Lung (tissue), 12 donors: ENCODE measurements around the gene NOP56. TPM values are rescaled to one million over a fixed set of nuclear protein-coding genes. Genes with fewer than 3 reads are reported as not detected.

Source experiments
- ATAC-seq: fragments of 200-7000 bp; cut with Tn5 transposase; one replicate; pipeline ENCODE4 v1.9.1; 2020; ENCODE audit warnings: moderate number of reproducible peaks; ENCODE audit not compliant: insufficient read depth, low FRiP score
- DNase-seq, 3 donors: peaks; one replicate each; pipeline ENCODE4 v3.0.0-alpha.2; 2013 to 2017
- H3K27ac ChIP-seq, 2 donors: one replicate each; pipeline ENCODE4 v1.5.1; 2013; ENCODE audit warnings: mild to moderate bottlenecking in 2 of 2, moderate library complexity in 2 of 2, control low read depth in 1 of 2, inconsistent platforms in 1 of 2, low read depth in 1 of 2, low read length in 1 of 2
- H3K27me3 ChIP-seq, 3 donors: one replicate each; pipeline ENCODE4 v1.5.1; 2013; ENCODE audit warnings: low read length in 2 of 3; ENCODE audit not compliant: control insufficient read depth in 3 of 3, insufficient read depth in 3 of 3
- H3K36me3 ChIP-seq, 4 donors: one replicate each; pipeline ENCODE4 v1.5.1; 2013; ENCODE audit warnings: low read length in 4 of 4, mild to moderate bottlenecking in 1 of 4, moderate library complexity in 1 of 4; ENCODE audit not compliant: control insufficient read depth in 4 of 4, insufficient read depth in 4 of 4
- H3K4me1 ChIP-seq, 5 donors: one replicate each; pipeline ENCODE4 v1.5.1; 2013; ENCODE audit warnings: low read length in 5 of 5, mild to moderate bottlenecking in 2 of 5, moderate library complexity in 1 of 5; ENCODE audit not compliant: control insufficient read depth in 5 of 5, insufficient read depth in 5 of 5
- H3K4me3 ChIP-seq: one replicate; pipeline ENCODE4 v1.5.1; 2013; ENCODE audit warnings: mild to moderate bottlenecking, control low read depth, moderate library complexity
- H3K9ac ChIP-seq, 2 donors: one replicate each; pipeline ENCODE4 v1.5.1; 2013; ENCODE audit warnings: low read length in 2 of 2, control low read depth in 1 of 2; ENCODE audit not compliant: insufficient read depth in 1 of 2
- H3K9me3 ChIP-seq, 4 donors: one replicate each; pipeline ENCODE4 v1.5.1; 2013; ENCODE audit warnings: low read length in 3 of 4, mild to moderate bottlenecking in 1 of 4, moderate library complexity in 1 of 4; ENCODE audit not compliant: control insufficient read depth in 4 of 4, insufficient read depth in 3 of 4
- CTCF ChIP-seq: IDR thresholded peaks from 2 replicates; pipeline ENCODE4 v1.5.1; 2012; ENCODE audit warnings: mild to moderate bottlenecking; ENCODE audit errors: control extremely low read depth, extremely low read depth
- WGBS, 2 donors: extraction: QIAGEN DNeasy Blood & Tissue Kit; methylation state at CpG; one replicate each; pipeline ENCODE4 v1.1.7; 2013; 5-methylcytosine and 5-hydroxymethylcytosine counted together
- polyA plus RNA-seq, 2 donors: library from polyadenylated mRNA; stranded (reverse); fragments of 200-250 nt; gene quantifications; one replicate each; pipeline ENCODE4 v1.2.1, GENCODE V29; 2013
- total RNA-seq, 2 donors: library from RNA; depleted of rRNA in 1 of 2; stranded (reverse); fragments of >200 nt in 1 of 2; gene quantifications; one replicate each; pipeline ENCODE4 v1.2.1, GENCODE V29; 2014 to 2021
- donor health status: control.
- donor health status: control.
- donor health status: Bipolar disorder and iron deficiency.
- donor health status: healthy.
- donor health status: DM: yes; HTN: yes; CAD: no.

NOP56 gene
- total and polyA plus RNA-seq, 4 donors, result 73.3 to 138 (median 112) TPM

- H3K27me3 ChIP-seq, result no peaks in the 10 kb centered on the region
- H3K4me1 ChIP-seq, result no peaks in the 10 kb centered on the region
- DNase-seq (no peak), ATAC-seq (no peak)
- H3K27ac ChIP-seq, result no peak overlapping the region
- H3K9me3 ChIP-seq, result no peaks in the 10 kb centered on the region
- no peaks in the 10 kb centered on the region for H3K36me3 ChIP-seq
- no peak for TF ChIP-seq CTCF
- no peak overlapping the region for H3K4me3 ChIP-seq
- no peak overlapping the region for H3K9ac ChIP-seq
- WGBS, 2 donors, result 83 to 86% methylated on average over 6 of the region's 6 CpGs
Measured at GRCh38 chr20:2637246-2637645, 15.2 kb upstream of the NOP56 start.

- peaks cover 0 to 2% (median 0%) of the 10 kb centered on the region in 4 donors for H3K36me3 ChIP-seq
- ATAC-seq (no peak), DNase-seq (no peak)
- no peak overlapping the region for H3K4me3 ChIP-seq
- 63 to 75% methylated on average over 1 of the region's 1 CpG for WGBS, 2 donors
- peaks cover 0 to 2% (median 0%) of the 10 kb centered on the region in 4 donors for H3K9me3 ChIP-seq
- H3K9ac ChIP-seq, result no peak overlapping the region
- H3K27me3 ChIP-seq, result no peaks in the 10 kb centered on the region
- H3K4me1 ChIP-seq, result no peaks in the 10 kb centered on the region
- H3K27ac ChIP-seq, result no peak overlapping the region
- no peak for TF ChIP-seq CTCF
Measured at GRCh38 chr20:2640260-2640659, 12.2 kb upstream of the NOP56 start.

- DNase-seq, result no peak
- Histone ChIP-seq H3K36me3 (peaks cover 0 to 2% (median 0%) of the 10 kb centered on the region in 4 donors), H3K4me1 (no peaks in the 10 kb centered on the region), H3K27me3 (no peaks in the 10 kb centered on the region), H3K9me3 (peaks cover 0 to 2% (median 0%) of the 10 kb centered on the region in 4 donors), H3K9ac (no peak overlapping the region), H3K4me3 (no peak overlapping the region), H3K27ac (no peak overlapping the region)
- no peak for TF ChIP-seq CTCF
- ATAC-seq, result no peak
- 84% methylated on average over 9 of the region's 9 CpGs for WGBS, 2 donors
Measured at GRCh38 chr20:2640899-2641298, 11.5 kb upstream of the NOP56 start.

GRCh38 chr20:2643708-2644107 is 8.7 kb upstream of the NOP56 start:
- no peak for ATAC-seq
- Histone ChIP-seq H3K4me1 (no peaks in the 10 kb centered on the region), H3K9ac (no peak overlapping the region), H3K27ac (no peak overlapping the region), H3K4me3 (no peak overlapping the region), H3K27me3 (no peaks in the 10 kb centered on the region), H3K36me3 (peaks cover 0 to 2% (median 0%) of the 10 kb centered on the region in 4 donors), H3K9me3 (peaks cover 0 to 2% (median 0%) of the 10 kb centered on the region in 4 donors)
- no peak for TF ChIP-seq CTCF
- DNase-seq, result no peak
- 96 to 100% methylated on average over 1 of the region's 1 CpG for WGBS, 2 donors
